Measurements from ENCODE around the gene KICS2.
A peak's percentile ranks its signal among the peaks of the same experiment; 100 is the strongest.

The KICS2 gene

GRCh38 chr12:64184216-64184615 lies 37.9 kb downstream of the KICS2 start:
- no peak overlapping the region for H3K4me3 ChIP-seq (ENCODE audit: low read depth, low read length)
- in situ Hi-C loops (cut with HindIII; ENCODE audit: low sequenced_read_pairs) = no loop called here
- TF ChIP-seq CTCF (IDR thresholded peaks at IDR 0.05; ENCODE audit: low read depth, low read length) = no peak
- no peak for DNase-seq (ENCODE audit: low read depth, low spot score)

- peak; percentile 97 for DNase-seq (ENCODE audit: low read depth, low spot score)
- peak; percentile 63 for TF ChIP-seq CTCF (IDR thresholded peaks at IDR 0.05; ENCODE audit: low read depth, low read length)
- in situ Hi-C loops (cut with HindIII; ENCODE audit: low sequenced_read_pairs) = no loop called here
- no peak overlapping the region for H3K4me3 ChIP-seq (ENCODE audit: low read depth, low read length)
Measured at GRCh38 chr12:64181430-64182291, 40.4 kb downstream of the KICS2 start.

GRCh38 chr12:64180951-64181350 lies 41.1 kb downstream of the KICS2 start:
- no peak for TF ChIP-seq CTCF (IDR thresholded peaks at IDR 0.05; ENCODE audit: low read depth, low read length)
- DNase-seq (ENCODE audit: low read depth, low spot score) = peak; percentile 65
- no peak overlapping the region for H3K4me3 ChIP-seq (ENCODE audit: low read depth, low read length)
- in situ Hi-C loops (cut with HindIII; ENCODE audit: low sequenced_read_pairs) = no loop called here

GRCh38 chr12:64178122-64178521 lies 44.0 kb downstream of the KICS2 start:
- in situ Hi-C loops (cut with HindIII; ENCODE audit: low sequenced_read_pairs) = no loop called here
- TF ChIP-seq CTCF (IDR thresholded peaks at IDR 0.05; ENCODE audit: low read depth, low read length) = no peak
- peak; percentile 77 for DNase-seq (ENCODE audit: low read depth, low spot score)
- H3K4me3 ChIP-seq (ENCODE audit: low read depth, low read length) = no peak overlapping the region

GRCh38 chr12:64177001-64177400 lies 45.1 kb downstream of the KICS2 start:
- TF ChIP-seq CTCF (IDR thresholded peaks at IDR 0.05; ENCODE audit: low read depth, low read length) = no peak
- H3K4me3 ChIP-seq (ENCODE audit: low read depth, low read length) = no peak overlapping the region
- in situ Hi-C loops (cut with HindIII; ENCODE audit: low sequenced_read_pairs) = no loop called here
- no peak for DNase-seq (ENCODE audit: low read depth, low spot score)

GRCh38 chr12:64175254-64175945 lies 46.7 kb downstream of the KICS2 start:
- no peak for TF ChIP-seq CTCF (IDR thresholded peaks at IDR 0.05; ENCODE audit: low read depth, low read length)
- H3K4me3 ChIP-seq (ENCODE audit: low read depth, low read length) = no peak overlapping the region
- in situ Hi-C loops (cut with HindIII; ENCODE audit: low sequenced_read_pairs) = no loop called here
- DNase-seq (ENCODE audit: low read depth, low spot score) = no peak
